HG02623 (cell line): ENCODE data around the gene C8G.

Experiments used
- ATAC-seq: cut with Tn5 transposase; IDR thresholded peaks from one replicate; pipeline ENCODE4 v1.9.1; 2021; ENCODE audit warnings: moderate library complexity; ENCODE audit not compliant: unreplicated experiment

Gene C8G

DNA sequence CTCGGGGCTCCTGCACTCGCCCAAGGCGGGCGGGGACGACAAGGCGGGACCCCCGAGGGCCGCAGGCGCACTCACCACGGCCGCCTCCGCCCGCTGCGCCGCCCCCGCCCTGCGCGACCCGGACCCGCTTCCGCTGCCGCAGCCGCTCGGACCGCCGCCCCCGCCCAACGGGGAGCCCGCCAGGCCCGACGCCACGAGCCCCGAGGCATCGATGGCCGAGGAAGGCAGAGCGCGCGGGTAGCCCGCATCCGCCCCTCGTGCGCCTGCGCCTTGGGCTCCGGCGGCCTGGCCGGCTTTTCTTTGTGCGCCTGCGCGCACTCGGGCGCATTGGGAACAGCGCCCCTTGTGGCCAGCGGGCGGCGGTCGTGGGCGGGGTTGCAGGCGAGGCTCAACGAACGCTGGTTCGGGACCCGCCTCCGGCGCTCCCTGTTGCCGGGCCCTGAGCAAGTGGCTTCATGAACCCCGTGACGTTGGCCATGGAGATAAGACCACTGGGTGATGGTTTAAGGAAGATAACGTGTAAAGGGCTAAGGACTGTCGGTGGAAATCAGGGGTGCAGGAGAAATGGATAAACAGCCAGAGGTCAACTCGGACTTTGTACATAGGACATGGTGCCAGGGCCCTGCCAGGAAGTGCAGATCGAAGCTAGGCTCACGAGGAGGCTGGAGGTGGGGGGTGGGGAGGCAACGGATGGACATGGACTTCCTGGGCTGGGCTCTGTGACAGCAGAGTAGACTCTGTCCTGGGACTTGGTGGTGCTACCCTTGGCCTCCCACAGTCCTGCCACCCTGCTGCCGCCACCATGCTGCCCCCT, at the start of gene C8G, which contains the start of gene FBXW5:
Gene C8G (plus strand): TSS at position 725 of the 814 bp plus-strand sequence. CDS start 78 bp downstream, at position 803.
Gene FBXW5 (minus strand): TSS at position 220 of the 814 bp plus-strand sequence. CDS start 655 bp downstream, outside the sequence.
- peak; percentile 61 for ATAC-seq

DNA sequence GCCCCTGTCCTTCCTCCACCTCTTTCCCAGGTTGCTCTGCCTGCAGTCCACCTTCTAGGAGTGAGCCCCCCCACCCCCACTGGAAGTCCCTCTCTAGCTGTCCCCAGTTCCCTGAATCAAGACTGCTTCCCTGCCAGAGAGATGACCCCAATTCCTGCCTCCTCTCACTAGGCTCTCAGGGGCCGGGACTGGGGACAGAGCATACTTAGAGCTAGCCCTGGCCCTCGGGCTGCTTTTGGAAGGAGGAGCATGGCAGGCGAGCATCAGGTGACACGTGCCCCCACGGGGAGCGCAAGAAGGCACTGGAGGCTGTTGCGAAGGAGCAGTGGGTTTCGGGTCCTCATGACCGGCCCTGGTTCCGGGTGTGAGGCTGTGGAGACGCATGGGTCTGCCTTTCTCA, 49.0 kb upstream of the C8G start:
- ATAC-seq = no peak

DNA sequence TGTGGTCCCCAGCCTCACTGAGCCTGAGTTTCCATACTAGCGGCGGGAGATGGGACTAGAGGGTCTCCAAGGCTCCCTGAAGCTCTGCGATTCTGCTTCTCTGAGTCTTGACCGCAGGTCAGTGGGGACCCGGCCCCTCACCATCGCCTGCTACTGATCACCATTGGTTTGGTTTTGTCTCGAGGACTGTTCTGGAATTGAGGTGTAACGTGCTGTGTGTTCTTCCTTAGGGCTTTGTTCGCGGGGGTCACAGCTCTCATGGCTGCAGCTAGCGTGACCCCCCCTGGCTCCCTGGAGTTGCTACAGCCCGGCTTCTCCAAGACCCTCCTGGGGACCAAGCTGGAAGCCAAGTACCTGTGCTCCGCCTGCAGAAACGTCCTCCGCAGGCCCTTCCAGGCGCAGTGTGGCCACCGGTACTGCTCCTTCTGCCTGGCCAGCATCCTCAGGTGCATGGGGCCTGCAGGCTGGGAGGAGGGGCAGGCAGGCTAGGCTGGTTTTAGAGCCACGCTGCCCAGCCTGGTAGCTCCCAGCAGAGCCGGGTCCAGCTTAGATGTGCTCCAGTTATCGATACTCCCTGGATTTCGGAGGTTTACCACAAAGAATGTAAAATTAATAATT, 46.5 kb upstream of the C8G start:
- no peak for ATAC-seq

DNA sequence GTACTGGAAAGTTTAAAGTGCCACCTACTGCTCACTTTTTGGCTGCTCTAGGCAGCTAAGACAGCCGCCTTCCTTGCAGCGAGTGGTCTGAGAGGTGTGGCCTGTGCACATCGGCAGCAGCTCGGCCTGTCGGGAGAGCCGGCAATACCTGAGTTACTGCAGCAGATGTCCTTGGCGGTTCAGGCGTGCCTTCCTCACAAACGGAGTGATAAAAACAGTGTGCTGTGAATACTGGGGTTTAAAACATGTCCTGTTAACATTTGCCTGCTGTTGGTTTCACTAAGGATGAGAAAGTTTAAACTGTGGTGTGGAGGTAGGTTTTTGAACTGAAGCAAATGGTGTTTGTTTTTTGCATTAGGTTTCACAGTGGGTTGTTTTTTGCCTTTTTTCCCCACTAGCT, 45.8 kb upstream of the C8G start:
- ATAC-seq = peak; percentile 43

DNA sequence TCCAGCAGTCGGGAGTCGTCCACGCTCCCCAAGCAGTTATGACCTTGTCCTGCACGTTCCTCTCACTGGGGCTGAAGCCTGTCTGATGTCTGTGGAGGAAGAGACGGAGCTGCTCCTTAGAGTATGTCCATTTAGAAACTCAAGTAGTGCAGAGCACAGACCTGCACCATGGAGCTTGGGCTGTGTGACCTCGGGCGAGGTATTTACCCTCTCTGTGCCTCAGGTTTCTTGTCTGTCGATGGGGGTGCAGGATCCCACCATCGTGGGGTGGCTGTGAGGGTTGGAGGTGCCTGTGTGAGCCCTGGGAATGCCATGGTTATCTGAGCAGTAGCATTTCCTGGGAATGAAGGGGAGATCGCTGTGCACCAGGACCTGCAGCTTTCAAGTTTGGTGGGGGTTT, 44.5 kb upstream of the C8G start:
- ATAC-seq = no peak

DNA sequence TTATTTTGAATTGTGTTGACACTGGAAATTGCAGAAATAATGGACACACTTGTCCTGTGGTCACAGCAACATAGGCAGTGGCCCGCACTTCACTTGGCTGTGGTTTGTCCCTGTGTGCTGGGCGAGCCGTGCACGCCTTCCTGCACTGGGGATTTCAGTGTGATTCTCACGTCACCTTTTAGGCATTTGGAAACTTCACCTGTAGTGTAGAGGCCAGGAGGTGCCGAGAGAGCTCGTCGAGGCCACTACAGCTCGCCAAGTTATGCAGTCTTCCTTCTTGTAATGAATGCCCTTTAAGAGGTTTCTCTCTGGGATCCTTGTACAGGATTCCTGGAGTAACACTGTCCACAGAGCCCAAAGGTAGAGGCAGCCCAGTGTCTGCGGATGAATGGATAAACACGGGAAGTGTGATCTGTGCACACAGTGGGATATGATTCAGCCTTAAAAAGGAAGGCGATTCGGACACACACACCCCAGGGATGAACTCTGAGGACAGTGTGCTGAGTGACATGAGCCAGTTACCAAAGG, 44.0 kb upstream of the C8G start:
- no peak for ATAC-seq

DNA sequence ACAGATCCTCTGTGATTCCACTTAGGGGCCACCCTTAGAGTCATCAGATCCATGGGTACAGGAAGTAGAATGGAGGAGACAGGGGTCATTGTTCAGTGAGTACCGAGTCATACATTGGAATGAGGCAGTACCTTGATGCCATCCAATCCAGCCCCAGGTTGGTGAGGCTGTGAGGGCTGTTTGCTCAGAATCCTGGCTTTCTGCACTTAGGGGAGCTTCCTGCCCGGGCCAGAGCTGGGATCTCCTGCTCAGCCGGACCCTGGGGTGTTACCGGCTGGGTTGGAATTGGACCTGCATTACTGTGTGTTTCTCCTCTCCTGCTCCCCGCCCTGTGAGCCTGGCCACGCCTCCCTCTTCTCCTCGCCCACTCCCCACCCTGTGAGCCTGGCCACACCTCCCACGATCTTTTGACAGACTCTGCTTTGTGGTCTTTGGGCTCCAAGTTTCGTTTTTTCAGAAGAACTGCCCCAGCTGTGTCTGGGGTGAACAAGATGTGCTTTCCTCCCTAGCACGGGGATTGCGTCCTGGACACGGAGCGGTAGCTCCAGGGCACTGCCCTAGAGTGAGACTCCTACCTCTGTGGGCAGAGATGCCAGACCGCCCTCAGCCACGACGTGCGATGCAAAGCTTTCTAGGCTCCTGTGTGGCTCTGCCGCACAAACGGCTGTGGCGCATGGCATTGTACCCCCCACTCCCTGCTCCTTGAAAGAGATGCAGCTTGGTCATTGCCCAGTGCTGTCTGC, 43.4 kb upstream of the C8G start:
- ATAC-seq = no peak

DNA sequence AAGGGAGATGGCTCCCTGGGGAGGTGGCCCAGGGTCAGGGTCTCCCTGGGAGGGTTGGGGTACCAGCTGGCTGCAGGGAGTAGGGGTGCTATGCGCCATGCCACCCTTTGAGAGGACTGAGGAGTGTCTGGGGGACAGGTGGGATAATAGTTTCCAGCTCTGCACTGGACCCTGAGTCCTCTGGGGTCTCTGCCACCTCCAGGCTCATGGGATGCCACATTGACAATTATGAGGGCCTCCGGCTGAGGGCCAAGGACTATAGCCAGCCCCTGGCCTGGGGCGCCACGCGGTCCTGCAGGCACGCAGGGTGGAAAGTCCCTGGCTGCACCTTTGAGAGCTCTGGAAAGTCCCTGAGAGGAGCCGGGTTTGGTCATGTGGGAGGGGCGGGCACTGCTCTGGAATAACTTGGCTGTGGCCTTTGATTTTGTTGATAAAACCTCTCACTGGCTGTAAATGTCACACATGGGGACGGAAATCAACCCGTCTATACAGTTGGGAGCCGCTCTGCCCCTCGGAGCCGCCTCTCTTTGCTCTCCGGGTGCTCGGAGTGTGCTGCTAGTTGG, 42.7 kb upstream of the C8G start:
- no peak for ATAC-seq

DNA sequence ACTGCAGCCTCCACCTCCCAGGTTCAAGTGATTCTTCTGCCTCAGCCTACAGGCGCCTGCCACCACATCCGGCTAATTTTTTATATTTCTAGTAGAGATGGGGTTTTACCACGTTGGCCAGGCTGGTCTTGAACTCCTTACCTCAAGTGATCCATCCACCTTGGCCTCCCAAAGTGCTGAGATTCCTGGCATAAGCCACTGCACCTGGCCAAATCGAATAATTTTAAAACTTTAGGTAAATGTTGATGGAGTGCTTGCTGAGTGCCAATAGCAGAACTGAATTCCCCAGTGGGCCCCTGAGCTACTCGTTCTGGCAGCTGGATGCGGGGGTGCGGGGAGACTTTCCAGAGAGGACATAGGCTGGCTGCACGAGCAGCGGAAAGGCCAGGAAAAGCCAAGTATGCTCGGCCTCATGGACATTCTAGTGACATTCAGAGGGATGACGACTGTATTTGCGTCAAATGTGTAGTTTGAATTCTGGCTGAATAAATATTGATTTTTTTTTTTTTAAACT, 41.9 kb upstream of the C8G start:
- ATAC-seq = no peak

DNA sequence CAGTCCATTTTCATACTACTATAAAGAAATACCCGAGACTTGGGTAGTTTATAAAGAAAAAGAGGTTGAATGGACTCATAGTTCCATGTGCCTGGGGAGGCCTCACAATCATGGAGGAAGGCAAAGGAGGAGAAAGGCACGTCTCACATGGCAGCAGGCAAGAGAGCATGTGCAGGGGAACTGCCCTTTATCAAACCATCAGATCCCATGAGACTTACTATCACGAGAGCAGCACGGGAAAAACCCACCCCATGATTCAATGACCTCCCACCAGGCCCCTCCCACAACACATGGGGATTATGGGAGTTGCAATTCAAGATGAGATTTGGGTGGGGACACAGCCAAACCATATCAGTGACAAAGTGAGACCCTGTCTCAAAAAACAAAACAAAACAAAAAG, 38.8 kb upstream of the C8G start:
- ATAC-seq = no peak

DNA sequence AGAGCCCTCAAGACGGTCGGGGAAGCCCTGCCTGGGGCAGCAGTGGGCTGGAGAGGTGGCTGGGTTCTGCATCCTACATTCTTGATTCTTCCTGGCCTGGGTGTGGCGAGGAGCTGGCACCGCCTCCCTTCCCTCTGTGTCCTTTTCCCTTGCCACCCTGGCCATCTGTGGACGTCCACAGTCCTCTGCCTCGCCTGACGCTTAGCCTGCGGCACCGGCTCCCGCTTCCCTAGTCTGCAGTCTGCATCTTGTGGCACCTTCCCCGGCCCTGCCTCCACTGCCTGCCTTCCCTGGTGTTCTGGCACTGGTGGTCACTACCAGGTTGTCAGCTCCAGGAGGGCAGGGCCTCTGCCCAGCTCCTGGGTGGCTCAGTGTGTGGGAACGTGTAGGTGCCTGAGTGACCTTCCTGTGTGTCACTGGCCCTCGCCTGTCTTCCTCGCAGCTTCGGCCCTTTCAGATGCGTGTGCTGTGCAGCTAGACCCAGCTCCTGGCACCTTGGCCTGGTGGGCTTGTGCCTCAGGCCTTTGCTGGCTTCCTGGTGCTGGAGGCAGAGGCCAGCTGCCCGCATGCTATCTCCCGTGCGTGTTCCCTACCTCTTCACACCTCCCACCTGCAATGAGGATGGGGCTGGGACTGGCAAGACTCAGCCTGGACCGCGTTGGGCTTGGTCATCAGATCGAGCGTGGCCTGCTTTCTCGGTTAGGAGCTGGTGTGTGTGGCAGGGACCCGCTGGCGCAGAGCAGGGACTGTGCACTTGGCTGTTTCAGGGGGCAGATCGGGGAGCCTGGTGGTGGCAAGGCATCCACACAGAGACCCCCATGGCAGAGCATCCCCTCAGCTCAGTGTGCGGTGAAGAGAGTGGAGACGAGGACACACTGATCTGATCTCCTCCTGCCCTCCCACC, 37.8 kb upstream of the C8G start:
- ATAC-seq = no peak

DNA sequence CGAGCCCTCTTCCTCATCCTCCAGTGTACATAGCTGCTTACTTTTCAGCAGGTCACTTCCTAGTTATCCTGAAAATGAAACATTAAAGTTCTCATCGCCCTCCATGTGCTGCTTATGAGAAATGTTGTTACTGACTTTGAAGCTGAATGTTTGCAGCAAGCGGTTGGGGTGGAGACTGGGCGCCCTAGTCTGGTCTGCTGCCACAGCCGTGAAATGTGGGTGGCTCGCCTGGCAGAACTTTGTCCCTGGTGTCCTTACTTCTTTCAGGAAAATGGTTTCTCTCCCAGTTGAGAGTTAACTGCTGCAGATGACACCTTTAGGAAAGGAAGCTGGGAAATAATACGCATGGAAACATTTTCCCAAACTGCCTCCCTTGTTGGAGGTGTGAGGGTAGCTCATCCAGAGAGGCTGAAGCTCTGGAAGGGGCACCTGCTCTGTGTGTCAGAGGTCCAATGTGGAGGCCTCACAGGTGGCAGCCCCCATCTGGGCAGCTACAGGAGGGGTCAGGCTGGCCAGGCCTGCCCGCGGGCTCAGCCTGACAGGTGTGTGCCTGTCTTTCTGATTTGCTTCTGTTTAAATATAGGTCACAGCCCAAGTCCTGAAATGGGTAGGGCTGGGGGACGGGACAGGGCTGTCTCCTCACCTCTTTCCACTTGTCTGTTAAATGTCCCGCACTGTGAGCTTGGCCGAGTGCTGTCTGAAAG, 34.7 kb upstream of the C8G start:
- no peak for ATAC-seq

DNA sequence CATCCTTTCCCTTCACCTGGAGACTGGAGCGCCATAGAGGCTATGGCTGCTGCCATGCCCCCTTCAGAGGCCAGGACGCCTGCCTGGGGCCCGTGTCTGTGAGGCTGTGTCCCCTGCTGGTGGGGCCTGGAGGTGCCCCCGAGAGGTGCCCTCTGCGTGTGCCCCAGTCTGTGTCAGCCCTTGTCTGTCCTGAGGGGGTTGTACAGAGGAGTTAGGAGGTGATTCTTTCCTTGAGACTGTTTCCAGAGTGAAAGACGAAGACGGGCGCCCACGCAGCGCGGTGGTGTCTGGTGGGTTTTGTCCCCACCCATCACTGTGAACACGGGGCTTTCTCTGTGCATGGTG, 34.2 kb upstream of the C8G start:
- no peak for ATAC-seq

DNA sequence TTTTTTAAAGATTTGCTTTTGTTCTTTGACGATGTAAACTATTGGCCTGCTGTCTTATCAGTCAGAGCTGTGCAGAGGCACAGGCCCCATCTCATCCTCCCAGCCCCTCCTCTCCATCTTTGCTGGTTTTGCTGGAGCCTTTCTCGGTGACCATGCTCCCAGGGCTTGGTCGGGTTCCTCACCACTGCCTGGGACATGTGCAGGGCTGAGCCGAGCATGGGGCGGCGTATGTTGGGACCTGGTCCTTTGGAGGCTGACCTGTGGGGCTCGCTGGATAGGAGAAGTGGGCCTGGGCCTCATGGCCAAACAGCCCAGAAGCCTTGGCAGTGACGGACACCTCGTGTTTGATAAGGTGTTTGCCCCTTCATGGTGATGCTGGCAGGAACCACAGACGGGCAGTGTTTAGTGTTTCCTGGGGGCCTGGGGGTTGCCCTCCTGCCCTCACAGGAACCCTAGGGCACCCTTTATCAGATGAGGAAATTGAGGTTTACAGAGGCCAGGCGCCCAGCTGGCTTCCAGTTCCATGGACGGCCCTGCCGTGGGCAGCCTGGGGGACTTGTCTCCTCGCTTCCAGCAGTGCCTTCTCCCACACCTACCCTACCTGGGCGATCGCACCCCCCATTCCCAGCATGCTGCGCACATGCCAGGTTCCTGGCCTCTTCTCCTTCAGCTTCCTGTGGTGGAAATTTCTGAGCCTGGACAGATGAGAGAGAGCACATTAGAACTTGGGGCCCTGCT, 31.2 kb upstream of the C8G start:
- no peak for ATAC-seq

DNA sequence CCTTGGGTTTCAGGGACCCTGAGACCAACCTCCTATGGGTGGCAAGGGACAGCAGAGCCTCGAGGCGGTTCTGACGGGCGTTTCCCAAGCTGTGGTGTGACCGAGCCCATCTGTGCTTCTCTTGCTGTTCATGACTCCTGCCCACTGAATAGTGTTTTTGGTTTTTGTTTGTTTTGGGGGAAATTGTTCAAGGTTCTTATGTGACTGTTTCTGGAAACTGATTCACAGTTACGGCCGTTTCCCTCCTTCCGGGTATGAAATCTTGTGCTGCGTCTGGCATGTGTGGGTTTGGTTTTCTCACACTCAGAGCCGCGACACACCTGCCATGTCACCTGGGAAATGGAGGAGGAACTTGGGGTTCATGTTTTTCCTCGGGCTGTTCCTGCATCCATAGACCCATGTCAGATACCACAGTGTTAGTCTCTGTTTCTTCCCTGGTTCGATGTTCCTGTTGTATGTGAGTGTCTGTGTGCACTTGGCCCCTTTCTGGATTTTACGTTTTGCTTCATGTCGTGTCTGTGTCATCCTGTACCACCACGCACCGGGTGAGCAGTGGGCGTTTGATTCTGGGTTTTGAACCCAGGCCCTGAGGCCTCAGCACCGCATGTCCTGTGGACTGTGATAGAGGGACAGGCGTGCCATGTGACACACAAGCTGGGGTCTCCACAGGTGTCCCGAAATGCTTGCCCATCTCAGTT, 29.3 kb upstream of the C8G start:
- no peak for ATAC-seq

DNA sequence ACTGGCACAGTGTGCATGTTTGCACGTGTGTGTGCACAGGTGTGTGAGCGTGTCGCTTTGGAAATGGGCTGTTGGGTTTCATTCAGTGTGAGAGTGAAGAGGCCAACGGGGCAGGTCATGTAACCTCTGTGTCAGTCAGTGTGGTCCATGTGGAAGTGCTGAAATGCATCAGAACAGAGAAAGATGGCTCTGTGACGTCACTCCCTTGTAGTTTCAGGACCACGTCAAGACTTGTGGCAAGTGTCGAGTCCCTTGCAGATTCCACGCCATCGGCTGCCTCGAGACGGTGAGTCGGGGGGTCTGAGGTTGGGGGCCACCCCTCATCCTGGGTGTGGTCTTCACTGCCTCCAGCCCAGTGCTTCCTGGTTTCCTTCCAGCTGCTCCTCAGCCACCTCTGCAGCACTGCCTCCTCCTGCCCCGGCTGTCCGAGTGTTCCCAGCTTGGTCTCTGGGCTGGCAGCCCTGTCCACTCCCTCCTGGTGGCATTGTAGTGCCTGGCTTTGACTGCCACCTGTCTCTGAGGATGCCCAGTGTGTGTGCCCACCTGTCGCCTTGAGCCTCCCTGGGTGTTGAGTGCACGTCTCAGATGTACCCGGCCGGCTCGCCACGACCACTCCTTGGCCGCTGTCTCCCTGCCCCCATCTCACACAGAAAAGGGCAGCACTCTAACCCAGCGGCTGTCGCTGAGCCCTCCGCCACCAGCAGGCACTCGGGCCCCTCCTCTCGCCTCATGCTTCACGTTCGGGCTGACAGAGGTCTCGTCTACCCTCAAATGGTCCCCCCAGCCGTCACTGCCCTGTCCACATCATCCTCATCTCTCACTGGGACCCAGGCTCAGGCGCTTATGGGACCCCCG, 28.5 kb upstream of the C8G start:
- no peak for ATAC-seq

DNA sequence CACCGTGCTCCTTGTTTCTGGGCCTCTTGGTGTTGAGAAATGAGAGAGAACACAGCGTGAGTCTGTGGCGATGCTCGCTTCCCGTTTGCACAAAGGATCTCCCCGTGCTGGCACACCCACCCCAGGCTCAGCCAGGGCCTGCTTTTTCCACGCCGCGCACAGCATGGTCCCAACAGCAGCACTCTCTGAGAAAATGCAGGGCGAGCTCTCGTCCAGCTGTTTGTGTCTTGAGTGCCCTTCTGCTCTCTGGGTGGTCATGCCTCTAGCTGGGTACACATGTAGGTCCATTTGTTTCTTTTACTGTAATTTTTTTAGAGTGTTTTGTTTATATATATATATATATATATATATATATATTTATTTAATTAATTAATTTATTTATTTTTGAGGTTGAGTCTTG, 27.1 kb upstream of the C8G start:
- ATAC-seq = no peak
